GM21526 (cell line): ENCODE data around the gene PRSS57.
"Not testable (repeated sequence)": the region's sequence is repeated elsewhere in the genome, so short reads cannot be mapped to it uniquely, and the experiment has no call there.

Source experiments
- ATAC-seq: cut with Tn5 transposase; IDR thresholded peaks from one replicate; pipeline ENCODE4 v1.9.1; 2021; ENCODE audit warnings: moderate library complexity; ENCODE audit not compliant: unreplicated experiment, low FRiP score

Gene PRSS57

DNA sequence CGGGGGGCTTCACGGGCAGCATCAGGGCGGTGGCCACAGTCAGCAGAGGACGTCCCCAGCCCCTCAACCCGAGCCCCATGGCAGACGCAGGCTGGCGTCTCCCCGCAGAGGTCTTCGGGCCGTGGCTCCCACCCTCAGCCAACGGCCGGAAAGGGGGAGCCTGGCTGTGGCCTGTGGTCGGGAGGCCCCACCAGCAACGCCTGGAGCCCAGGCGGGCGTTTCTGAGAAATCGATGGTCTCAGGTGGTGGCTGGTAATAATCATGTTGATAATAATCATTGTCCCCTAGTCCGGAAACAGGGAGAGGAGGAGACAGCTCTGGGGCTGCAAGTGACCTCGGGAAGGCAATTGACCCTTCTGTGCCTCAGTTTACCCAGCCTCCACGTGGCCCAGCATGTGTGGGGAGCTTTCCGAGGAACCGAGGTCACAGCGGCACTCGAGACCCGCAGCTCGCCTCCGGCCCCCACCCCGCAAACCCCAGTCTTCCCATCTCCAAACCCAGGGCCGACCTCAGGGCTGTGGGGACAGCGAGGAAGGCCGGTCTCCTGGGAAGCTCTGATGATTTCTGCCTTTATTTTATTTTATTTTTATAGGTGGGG is at the start of gene PRSS57:
Gene PRSS57 (minus strand): TSS at position 101 of the 598 bp plus-strand sequence. CDS start 22 bp downstream, at position 79.
- no peak for ATAC-seq

DNA sequence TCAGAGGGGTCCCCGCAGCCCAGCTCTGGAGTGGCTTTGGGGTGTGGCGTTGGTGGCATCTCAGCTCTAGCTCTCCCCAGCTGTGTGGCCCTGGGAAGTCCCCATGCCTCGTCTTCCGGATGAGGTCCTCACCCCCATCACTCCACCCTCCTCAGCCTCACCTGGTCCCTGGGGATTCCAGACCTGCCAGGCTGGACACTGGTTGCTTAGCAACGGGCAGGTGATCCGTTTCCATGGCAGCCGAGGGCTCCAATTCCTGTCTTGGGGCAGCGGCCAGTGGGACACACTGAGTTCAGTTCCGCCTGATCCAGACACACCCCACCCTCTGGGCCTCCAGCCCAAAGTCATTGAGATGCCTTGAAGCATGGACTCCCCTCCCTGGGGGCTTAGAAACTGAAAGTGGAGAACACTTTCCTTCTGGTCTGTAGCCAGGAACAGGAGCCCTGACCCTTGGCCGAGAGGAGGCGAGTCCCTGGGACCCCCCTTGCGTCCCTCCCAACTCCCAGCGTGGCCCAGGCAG is 48.0 kb upstream of the PRSS57 start:
- no peak for ATAC-seq

GRCh38 chr19:742540-743075 is 47.4 kb upstream of the PRSS57 start:
- ATAC-seq: no peak

- no peak for ATAC-seq
Measured at GRCh38 chr19:741506-742131, 46.4 kb upstream of the PRSS57 start.

GRCh38 chr19:740816-741505 is 45.7 kb upstream of the PRSS57 start:
- ATAC-seq: not testable (repeated sequence)

- ATAC-seq: no peak
Measured at GRCh38 chr19:739998-740715, 44.9 kb upstream of the PRSS57 start.

GRCh38 chr19:738509-739128 is 43.4 kb upstream of the PRSS57 start:
- no peak for ATAC-seq

DNA sequence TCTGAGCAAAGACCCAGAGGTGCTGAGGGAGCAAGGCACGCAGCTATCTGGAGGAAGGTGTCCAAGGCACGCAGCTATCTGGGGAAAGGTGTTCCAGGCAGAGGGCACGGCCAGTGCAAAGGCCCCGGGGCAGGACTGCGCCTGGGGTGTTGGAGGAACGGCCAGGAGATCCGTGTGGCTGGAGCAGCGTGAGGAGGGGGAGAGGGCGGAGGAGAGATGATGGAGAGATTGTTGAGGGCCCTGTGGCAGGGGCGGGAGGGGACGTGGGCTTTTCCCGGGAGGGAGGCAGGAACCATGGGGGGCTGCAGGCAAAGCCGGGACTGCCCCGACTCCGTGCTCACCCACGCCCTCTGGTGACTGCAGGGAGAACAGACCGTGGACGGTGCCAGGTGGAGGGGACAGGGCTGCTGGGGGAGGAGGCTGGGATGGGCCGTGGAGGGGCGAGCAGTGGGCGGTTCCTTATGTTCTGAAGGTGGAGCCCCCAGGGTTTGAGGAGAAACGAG is 42.4 kb upstream of the PRSS57 start:
- no peak for ATAC-seq

DNA sequence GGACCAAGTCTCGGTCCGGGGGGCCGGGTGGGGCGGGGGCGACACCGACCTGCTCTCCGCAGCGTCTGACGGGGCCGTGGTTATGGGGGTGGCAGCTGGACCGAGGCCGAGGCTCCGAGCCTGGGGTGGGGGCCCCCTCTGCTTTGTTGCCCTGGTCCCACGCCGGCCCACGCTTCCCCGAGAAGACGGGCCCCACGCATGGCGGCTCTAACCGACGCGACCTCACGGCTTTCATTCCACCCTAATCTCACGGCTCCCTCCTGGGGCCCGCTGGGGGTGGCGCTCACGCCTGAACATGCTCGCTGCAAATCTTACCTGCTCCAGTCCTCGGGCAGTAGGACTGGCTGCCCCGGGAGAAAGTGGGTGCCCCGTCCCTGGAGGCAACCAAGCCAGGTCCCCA is 40.9 kb upstream of the PRSS57 start:
- ATAC-seq: no peak

- no peak for ATAC-seq
Measured at GRCh38 chr19:734716-735115, 39.5 kb upstream of the PRSS57 start.

DNA sequence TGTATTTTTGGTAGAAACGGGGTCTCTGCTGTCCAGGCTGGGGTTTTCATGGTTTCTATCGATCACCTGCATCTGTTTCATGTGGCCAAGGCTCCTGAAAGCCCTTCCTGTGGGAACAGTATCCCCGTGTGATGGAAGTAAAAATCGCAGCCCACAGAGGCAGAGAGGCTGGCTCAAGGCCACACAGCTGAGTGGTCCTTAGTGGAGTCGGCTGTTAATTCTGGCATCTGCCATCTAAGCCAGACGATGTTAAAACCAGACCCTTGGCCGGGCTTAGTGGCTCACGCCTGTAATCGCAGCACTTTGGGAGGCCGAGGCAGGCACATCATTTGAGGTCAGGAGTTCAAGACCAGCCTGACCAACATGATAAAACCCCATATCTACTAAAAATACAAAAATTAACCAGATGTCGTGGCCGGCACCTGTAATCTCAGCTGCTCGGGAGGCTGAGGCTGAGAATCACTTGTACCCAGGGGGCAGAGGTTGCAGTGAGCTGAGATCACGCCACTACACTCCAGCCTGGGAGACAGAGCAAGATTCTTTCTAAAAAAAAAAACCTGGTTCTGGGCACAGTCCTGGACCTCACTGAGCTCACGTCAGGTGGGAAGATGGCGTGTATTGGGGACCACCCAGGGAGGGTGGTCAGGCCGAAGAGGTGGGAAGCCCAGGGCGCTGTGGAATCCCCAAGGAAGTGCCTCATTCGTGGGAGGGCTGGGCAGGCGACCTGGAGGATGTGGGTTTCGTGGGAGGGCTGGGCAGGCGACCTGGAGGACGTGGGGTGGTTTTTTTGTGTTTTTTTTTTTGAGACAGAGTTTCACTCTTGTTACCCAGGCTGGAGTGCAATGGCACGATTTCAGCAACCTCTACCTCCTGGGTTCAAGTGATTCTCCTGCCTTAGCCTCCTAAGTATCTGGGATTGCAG is 37.2 kb upstream of the PRSS57 start:
- no peak for ATAC-seq

DNA sequence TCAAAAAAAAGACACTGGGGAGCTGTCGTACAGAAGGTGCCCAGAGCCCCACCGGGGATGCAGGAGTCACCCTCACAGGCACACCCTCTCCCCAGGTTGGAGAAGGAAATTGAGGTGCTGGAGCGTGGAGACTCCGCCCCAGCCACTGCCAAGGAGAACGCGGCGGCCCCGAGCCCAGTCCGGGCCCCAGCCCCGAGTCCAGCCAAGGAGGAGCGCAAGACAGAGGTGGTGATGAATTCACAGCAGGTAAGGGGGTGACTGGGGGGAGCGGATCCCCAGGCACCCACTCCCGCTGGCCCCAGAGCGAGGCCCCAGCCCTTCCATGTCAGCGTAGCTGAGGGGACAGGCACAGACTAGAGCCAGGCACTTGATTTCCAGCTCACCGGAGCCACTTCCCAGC is 35.7 kb upstream of the PRSS57 start:
- ATAC-seq: no peak

DNA sequence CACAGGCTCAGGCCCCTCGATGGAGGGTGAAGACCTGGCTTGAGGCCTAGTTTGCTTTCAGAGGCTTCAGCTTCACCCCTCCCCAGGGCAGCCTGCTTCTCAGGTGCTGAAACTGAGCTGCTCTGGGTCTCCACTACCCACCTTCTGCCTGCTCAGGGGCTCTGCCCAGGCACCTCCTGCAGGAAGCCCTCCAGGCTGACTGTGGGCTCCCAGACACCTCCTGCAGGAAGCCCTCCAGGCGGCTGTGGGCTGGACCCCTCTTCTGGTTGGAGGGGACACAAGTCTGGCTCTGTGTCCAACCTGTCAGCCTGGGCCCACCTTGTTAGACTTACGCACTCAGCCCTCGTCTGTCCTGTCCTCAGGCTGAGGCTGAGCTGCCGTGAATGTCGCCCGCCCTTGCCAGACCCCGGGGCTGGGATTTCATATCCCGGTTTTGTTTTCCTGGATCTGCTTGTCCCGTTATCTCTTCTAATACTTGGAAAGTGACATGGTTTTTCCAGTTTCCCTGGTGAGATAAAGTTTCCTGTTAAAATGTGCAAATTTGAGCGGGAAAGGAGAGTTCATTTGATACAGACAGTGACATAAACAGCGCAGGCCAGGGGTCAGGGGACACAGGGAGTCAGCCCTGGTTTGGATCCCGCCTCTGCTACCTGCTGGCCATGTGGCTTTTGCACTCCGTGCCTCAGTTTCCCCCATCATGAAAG is 34.9 kb upstream of the PRSS57 start:
- ATAC-seq: no peak

- ATAC-seq: not testable (repeated sequence)
Measured at GRCh38 chr19:729564-729963, 34.3 kb upstream of the PRSS57 start.

DNA sequence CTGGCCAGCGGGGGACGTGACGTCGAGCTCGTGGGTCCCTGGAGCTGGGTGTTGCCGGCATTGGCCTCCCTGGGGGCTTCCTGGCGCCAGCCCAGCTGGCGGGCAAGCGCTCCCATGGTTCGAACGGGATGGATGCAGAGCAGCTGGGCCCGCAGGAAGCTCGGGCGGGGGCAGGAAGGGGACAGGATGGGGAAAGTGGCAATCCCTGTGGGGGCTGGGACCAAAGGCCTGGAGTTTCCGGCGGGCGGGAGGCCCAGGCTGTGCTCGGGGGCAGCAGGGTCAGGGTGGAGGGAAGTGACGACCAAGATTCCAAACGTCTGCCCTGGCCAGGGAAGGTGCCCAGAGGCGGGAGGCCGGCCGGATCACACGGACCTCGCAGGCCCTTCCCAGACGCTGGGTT is 32.8 kb upstream of the PRSS57 start:
- no peak for ATAC-seq

- ATAC-seq: no peak
Measured at GRCh38 chr19:726993-727956, 32.0 kb upstream of the PRSS57 start.

DNA sequence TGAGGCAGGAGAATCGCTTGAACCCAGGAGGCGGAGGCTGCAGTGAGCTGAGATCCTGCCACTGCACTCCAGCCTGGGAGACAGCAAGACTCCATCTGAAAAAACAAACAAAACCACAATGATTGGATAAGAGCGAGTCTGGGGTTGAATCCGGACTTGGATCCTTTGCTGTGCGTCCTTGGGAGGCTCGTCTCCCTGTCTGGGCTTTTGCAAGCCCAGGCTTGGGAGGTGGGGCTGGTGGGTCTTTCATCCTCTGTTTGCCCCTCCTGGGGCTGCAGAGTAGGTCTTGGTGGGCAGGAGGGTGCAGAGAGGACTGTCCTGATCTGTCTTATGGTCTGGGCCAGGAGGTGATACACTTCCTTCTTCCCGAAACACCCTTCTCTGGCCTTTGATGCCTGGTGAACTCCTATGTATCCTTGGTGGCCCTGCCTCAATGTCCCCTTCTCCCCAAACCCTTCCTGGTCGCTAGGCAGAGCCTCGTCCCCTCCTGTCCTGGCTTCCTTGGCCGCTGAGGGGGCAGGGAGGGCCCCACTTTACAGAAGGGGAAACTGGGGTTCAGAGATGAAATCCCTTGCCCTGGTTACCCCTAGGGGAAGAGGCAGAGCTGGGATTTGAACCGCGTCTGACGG is 30.3 kb upstream of the PRSS57 start:
- no peak for ATAC-seq
